Activated CD4-positive, CD25-positive, alpha-beta regulatory T cell (primary cell): Measurements from ENCODE around the gene CLDN22.
"Not testable (repeated sequence)": the region's sequence is repeated elsewhere in the genome, so short reads cannot be mapped to it uniquely, and the experiment has no call there.

ENCODE experiments used
- DNase-seq, 4 experiments: peaks; one replicate each; lab custom pipeline; 2025; lab: John Stamatoyannopoulos, UW

The CLDN22 gene

GRCh38 chr4:183347146-183347545, 27.1 kb upstream of the CLDN22 start:
- no peak for DNase-seq

GRCh38 chr4:183345261-183345660, 25.2 kb upstream of the CLDN22 start:
- DNase-seq: no peak

- DNase-seq: no peak
Measured at GRCh38 chr4:183344523-183345255, 24.6 kb upstream of the CLDN22 start.

GRCh38 chr4:183343730-183344129, 23.7 kb upstream of the CLDN22 start:
- DNase-seq: no peak

- DNase-seq: no peak
Measured at GRCh38 chr4:183342541-183343533, 22.8 kb upstream of the CLDN22 start.

- no peak for DNase-seq
Measured at GRCh38 chr4:183337833-183338232, 17.8 kb upstream of the CLDN22 start.

- no peak for DNase-seq
Measured at GRCh38 chr4:183337349-183337748, 17.3 kb upstream of the CLDN22 start.

- DNase-seq: no peak
Measured at GRCh38 chr4:183335369-183335940, 15.4 kb upstream of the CLDN22 start.

GRCh38 chr4:183333983-183334382, 13.9 kb upstream of the CLDN22 start:
- no peak for DNase-seq

- no peak for DNase-seq
Measured at GRCh38 chr4:183333202-183333601, 13.1 kb upstream of the CLDN22 start.

GRCh38 chr4:183332447-183332846, 12.4 kb upstream of the CLDN22 start:
- DNase-seq: no peak

- no peak for DNase-seq
Measured at GRCh38 chr4:183330841-183331240, 10.8 kb upstream of the CLDN22 start.

GRCh38 chr4:183329954-183330742, 10.1 kb upstream of the CLDN22 start:
- DNase-seq: no peak

- no peak for DNase-seq
Measured at GRCh38 chr4:183329244-183329643, 9.2 kb upstream of the CLDN22 start.

GRCh38 chr4:183328832-183329231, 8.8 kb upstream of the CLDN22 start:
- no peak for DNase-seq

- DNase-seq: no peak
Measured at GRCh38 chr4:183327827-183328226, 7.8 kb upstream of the CLDN22 start.

- no peak for DNase-seq
Measured at GRCh38 chr4:183326853-183327252, 6.8 kb upstream of the CLDN22 start.

GRCh38 chr4:183326387-183326786, 6.3 kb upstream of the CLDN22 start:
- DNase-seq: not testable (repeated sequence)

- DNase-seq: no peak
Measured at GRCh38 chr4:183324619-183325018, 4.5 kb upstream of the CLDN22 start.

- not testable (repeated sequence) for DNase-seq
Measured at GRCh38 chr4:183324056-183324455, 4.0 kb upstream of the CLDN22 start.

GRCh38 chr4:183323295-183323694, 3.2 kb upstream of the CLDN22 start:
- no peak for DNase-seq

- no peak for DNase-seq
Measured at GRCh38 chr4:183322326-183322725, 2.2 kb upstream of the CLDN22 start, which contains the start of gene CLDN24. Gene CLDN24 (minus strand): TSS chr4:183322426. CDS start chr4:183322426, 0 bp downstream.
